Measurements from ENCODE around the gene RTCB.
A peak's percentile ranks its signal among the peaks of the same experiment; 100 is the strongest.

RTCB gene

GRCh38 chr22:32421484-32421883 lies 9.4 kb upstream of the RTCB start:
- TF ChIP-seq PAX5 (IDR thresholded peaks at IDR 0.05; ENCODE audit: insufficient read depth, low read length, severe bottlenecking): no peak
- TF ChIP-seq SPI1 (IDR thresholded peaks at IDR 0.05; ENCODE audit: low read depth, low read length): no peak
- TF ChIP-seq POLR2AphosphoS5 (IDR thresholded peaks at IDR 0.05; ENCODE audit: low read depth, low read length): no peak
- no peak for TF ChIP-seq POU2F2 (IDR thresholded peaks at IDR 0.05; ENCODE audit: low read depth, low read length)
- no peak for TF ChIP-seq TAF1 (IDR thresholded peaks at IDR 0.05; ENCODE audit: low read depth, low read length)
- no peak for FAIRE-seq
- DNase-seq (ENCODE audit: insufficient read length, low spot score): no peak

DNA sequence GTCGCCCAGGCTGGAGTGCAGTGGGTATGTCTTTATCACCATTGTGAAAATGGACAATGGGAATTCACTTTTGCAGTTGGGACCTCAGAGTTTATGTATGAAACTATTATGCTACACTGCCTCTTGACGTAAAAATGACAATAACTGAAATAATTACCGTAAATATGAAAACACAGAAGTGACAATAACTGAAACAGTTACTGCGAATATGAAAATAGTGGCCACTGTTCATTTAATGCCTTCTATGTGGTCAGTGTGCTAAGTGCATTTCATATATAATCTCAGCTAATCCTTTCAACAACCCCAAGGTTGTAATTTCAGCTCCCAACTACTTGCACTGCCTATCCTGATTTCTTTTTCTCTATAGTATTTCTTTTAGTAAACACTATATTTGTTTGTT lies 5.9 kb upstream of the RTCB start:
- DNase-seq (ENCODE audit: insufficient read length, low spot score) (no peak), FAIRE-seq (no peak)
- TF ChIP-seq PAX5 (IDR thresholded peaks at IDR 0.05; ENCODE audit: insufficient read depth, low read length, severe bottlenecking) (no peak), TAF1 (IDR thresholded peaks at IDR 0.05; ENCODE audit: low read depth, low read length) (no peak), POLR2AphosphoS5 (IDR thresholded peaks at IDR 0.05; ENCODE audit: low read depth, low read length) (no peak), POU2F2 (IDR thresholded peaks at IDR 0.05; ENCODE audit: low read depth, low read length) (no peak), SPI1 (IDR thresholded peaks at IDR 0.05; ENCODE audit: low read depth, low read length) (no peak), POLR2A (IDR thresholded peaks at IDR 0.05; ENCODE audit: low read depth, low read length) (no peak)

GRCh38 chr22:32416556-32417085 lies 4.6 kb upstream of the RTCB start:
- DNase-seq (ENCODE audit: insufficient read length, low spot score): no peak
- no peak for FAIRE-seq
- TF ChIP-seq TAF1 (IDR thresholded peaks at IDR 0.05; ENCODE audit: low read depth, low read length) (no peak), POLR2A (IDR thresholded peaks at IDR 0.05; ENCODE audit: low read depth, low read length) (no peak), POLR2AphosphoS5 (IDR thresholded peaks at IDR 0.05; ENCODE audit: low read depth, low read length) (no peak), SPI1 (IDR thresholded peaks at IDR 0.05; ENCODE audit: low read depth, low read length) (no peak), POU2F2 (IDR thresholded peaks at IDR 0.05; ENCODE audit: low read depth, low read length) (no peak), PAX5 (IDR thresholded peaks at IDR 0.05; ENCODE audit: insufficient read depth, low read length, severe bottlenecking) (no peak)

- DNase-seq (ENCODE audit: insufficient read length, low spot score) (no peak), FAIRE-seq (no peak)
- TF ChIP-seq TAF1 (IDR thresholded peaks at IDR 0.05; ENCODE audit: low read depth, low read length) (no peak), POLR2AphosphoS5 (IDR thresholded peaks at IDR 0.05; ENCODE audit: low read depth, low read length) (no peak), PAX5 (IDR thresholded peaks at IDR 0.05; ENCODE audit: insufficient read depth, low read length, severe bottlenecking) (no peak), POLR2A (IDR thresholded peaks at IDR 0.05; ENCODE audit: low read depth, low read length) (no peak), POU2F2 (IDR thresholded peaks at IDR 0.05; ENCODE audit: low read depth, low read length) (no peak), SPI1 (IDR thresholded peaks at IDR 0.05; ENCODE audit: low read depth, low read length) (no peak)
Measured at GRCh38 chr22:32414191-32414590, 2.1 kb upstream of the RTCB start.

DNA sequence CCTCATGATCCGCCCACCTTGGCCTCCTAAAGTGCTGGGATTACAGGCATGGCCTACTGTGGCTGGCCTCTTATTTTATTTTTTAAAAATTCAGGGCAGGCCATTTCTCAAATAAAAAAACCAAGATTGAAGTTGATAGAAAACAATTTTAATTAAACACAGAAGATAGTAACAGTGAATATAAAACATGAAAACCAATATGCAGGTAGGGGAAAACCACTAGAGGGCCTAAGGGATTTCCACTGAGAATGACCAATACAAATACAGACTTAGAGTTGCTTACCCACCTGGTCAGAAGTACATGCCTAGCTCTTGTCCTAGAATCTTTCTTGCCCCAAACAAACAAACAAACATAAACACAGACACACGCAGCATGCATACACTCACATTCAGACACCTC lies 1.7 kb upstream of the RTCB start:
- TF ChIP-seq POLR2A (IDR thresholded peaks at IDR 0.05; ENCODE audit: low read depth, low read length): no peak
- no peak for TF ChIP-seq POLR2AphosphoS5 (IDR thresholded peaks at IDR 0.05; ENCODE audit: low read depth, low read length)
- no peak for TF ChIP-seq PAX5 (IDR thresholded peaks at IDR 0.05; ENCODE audit: insufficient read depth, low read length, severe bottlenecking)
- no peak for TF ChIP-seq TAF1 (IDR thresholded peaks at IDR 0.05; ENCODE audit: low read depth, low read length)
- TF ChIP-seq SPI1 (IDR thresholded peaks at IDR 0.05; ENCODE audit: low read depth, low read length): no peak
- TF ChIP-seq POU2F2 (IDR thresholded peaks at IDR 0.05; ENCODE audit: low read depth, low read length): no peak
- DNase-seq (ENCODE audit: insufficient read length, low spot score) (no peak), FAIRE-seq (peak; percentile 62)

DNA sequence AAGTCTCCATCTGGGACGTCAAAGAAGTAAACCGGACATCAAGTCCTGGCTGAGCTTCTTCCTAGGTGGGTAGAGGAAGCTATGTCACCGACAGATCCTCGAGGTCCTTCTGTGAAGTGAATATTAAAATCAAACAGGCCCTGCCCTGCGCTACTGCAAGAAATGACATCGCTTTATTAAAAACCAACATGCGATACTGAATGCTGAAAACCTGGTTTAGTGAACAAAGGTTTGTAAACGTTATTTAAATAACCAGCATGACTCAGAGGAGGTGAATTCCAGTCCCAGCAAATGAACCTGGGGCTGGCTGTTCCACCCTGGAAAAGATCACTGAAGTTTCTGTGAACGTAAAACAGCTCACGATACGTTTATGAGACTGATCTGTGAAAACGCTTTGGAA lies 645 bp downstream of the RTCB start:
- FAIRE-seq: no peak
- TF ChIP-seq SPI1 (IDR thresholded peaks at IDR 0.05; ENCODE audit: low read depth, low read length) (no peak), TAF1 (IDR thresholded peaks at IDR 0.05; ENCODE audit: low read depth, low read length) (no peak), POU2F2 (IDR thresholded peaks at IDR 0.05; ENCODE audit: low read depth, low read length) (no peak), PAX5 (IDR thresholded peaks at IDR 0.05; ENCODE audit: insufficient read depth, low read length, severe bottlenecking) (no peak), POLR2AphosphoS5 (IDR thresholded peaks at IDR 0.05; ENCODE audit: low read depth, low read length) (no peak; the same call in 1 of the 2 replicates), POLR2A (IDR thresholded peaks at IDR 0.05; ENCODE audit: low read depth, low read length) (no peak)
- DNase-seq (ENCODE audit: insufficient read length, low spot score): no peak

GRCh38 chr22:32410459-32410858 lies 1.6 kb downstream of the RTCB start:
- TF ChIP-seq POU2F2 (IDR thresholded peaks at IDR 0.05; ENCODE audit: low read depth, low read length) (no peak), POLR2A (IDR thresholded peaks at IDR 0.05; ENCODE audit: low read depth, low read length) (no peak), SPI1 (IDR thresholded peaks at IDR 0.05; ENCODE audit: low read depth, low read length) (no peak), POLR2AphosphoS5 (IDR thresholded peaks at IDR 0.05; ENCODE audit: low read depth, low read length) (no peak), PAX5 (IDR thresholded peaks at IDR 0.05; ENCODE audit: insufficient read depth, low read length, severe bottlenecking) (no peak), TAF1 (IDR thresholded peaks at IDR 0.05; ENCODE audit: low read depth, low read length) (no peak)
- peak; percentile 33 for FAIRE-seq
- DNase-seq (ENCODE audit: insufficient read length, low spot score): no peak

GRCh38 chr22:32409977-32410376 lies 2.1 kb downstream of the RTCB start:
- FAIRE-seq (peak; percentile 5), DNase-seq (ENCODE audit: insufficient read length, low spot score) (no peak)
- TF ChIP-seq POLR2A (IDR thresholded peaks at IDR 0.05; ENCODE audit: low read depth, low read length) (no peak), POLR2AphosphoS5 (IDR thresholded peaks at IDR 0.05; ENCODE audit: low read depth, low read length) (no peak), PAX5 (IDR thresholded peaks at IDR 0.05; ENCODE audit: insufficient read depth, low read length, severe bottlenecking) (no peak), POU2F2 (IDR thresholded peaks at IDR 0.05; ENCODE audit: low read depth, low read length) (no peak), SPI1 (IDR thresholded peaks at IDR 0.05; ENCODE audit: low read depth, low read length) (no peak), TAF1 (IDR thresholded peaks at IDR 0.05; ENCODE audit: low read depth, low read length) (no peak)

DNA sequence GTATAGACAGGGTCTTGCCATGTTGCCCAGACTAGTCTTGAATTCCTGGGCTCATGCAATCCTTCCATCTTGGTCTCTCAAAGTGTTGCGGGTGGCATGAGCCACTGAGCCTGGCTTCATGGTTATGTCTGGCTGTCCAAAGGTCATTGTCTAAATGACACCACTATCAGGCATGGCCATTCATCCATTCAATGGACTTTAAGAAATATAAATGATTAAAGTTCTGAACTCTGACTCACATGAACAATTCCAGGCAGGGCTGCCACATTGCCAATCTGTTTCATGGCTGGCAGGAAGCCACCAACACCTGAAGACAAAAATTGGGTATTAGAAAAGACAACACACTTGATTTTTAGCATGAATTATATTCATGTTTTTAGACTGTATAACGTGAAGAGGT lies 4.1 kb downstream of the RTCB start:
- no peak for FAIRE-seq
- DNase-seq (ENCODE audit: insufficient read length, low spot score): no peak
- TF ChIP-seq TAF1 (IDR thresholded peaks at IDR 0.05; ENCODE audit: low read depth, low read length): no peak
- TF ChIP-seq POLR2A (IDR thresholded peaks at IDR 0.05; ENCODE audit: low read depth, low read length): no peak
- TF ChIP-seq POLR2AphosphoS5 (IDR thresholded peaks at IDR 0.05; ENCODE audit: low read depth, low read length): no peak
- no peak for TF ChIP-seq POU2F2 (IDR thresholded peaks at IDR 0.05; ENCODE audit: low read depth, low read length)
- no peak for TF ChIP-seq PAX5 (IDR thresholded peaks at IDR 0.05; ENCODE audit: insufficient read depth, low read length, severe bottlenecking)
- TF ChIP-seq SPI1 (IDR thresholded peaks at IDR 0.05; ENCODE audit: low read depth, low read length): no peak

DNA sequence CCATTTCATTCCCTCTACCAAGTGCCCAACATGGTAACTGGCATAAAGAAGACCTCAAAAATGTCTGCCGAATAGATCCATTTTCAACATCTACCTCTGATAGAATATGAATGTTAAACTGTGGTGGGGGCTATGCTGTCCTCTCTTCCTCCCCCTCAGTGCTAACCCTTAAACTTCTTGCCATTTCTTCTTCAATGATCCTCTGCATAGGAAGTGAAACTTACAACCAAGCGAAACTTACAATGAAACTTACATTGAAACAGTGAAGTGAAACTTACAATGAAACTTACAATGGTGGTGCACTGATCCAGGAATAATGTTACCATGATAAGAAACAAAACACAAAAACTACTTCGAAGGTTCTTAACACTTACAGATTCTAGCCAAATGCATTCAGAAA lies 4.7 kb downstream of the RTCB start:
- peak; percentile 93 for FAIRE-seq
- DNase-seq (ENCODE audit: insufficient read length, low spot score): no peak
- peak; percentile 97 for TF ChIP-seq SPI1 (IDR thresholded peaks at IDR 0.05; ENCODE audit: low read depth, low read length)
- TF ChIP-seq TAF1 (IDR thresholded peaks at IDR 0.05; ENCODE audit: low read depth, low read length): no peak
- TF ChIP-seq POU2F2 (IDR thresholded peaks at IDR 0.05; ENCODE audit: low read depth, low read length): no peak

Measured in GM12891 (cell line).